Right atrium auricular region (tissue), 2 donors: ENCODE data around the gene RASD2. TPM values are rescaled to one million over a fixed set of nuclear protein-coding genes. Genes with fewer than 3 reads are reported as not detected.

Experiments used
- DNase-seq: peaks from one replicate; pipeline ENCODE4 v3.0.0-alpha.2; 2019; ENCODE audit warnings: low spot score
- H3K27ac ChIP-seq, 2 donors: fragments of 200-600 bp; sonication (generic); 1 replicate in 1 of 2; 2 replicates in 1 of 2; pipeline ENCODE4 v1.5.1; 2016 to 2019
- H3K27me3 ChIP-seq, 2 donors: fragments of 200-600 bp; sonication (generic); one replicate each; pipeline versions ENCODE4 v1.5.1 to v1.6.0; 2017 to 2019
- H3K36me3 ChIP-seq: fragments of 200-600 bp; sonication (generic); one replicate; pipeline ENCODE4 v1.5.1; 2016
- H3K4me1 ChIP-seq, 2 donors: fragments of 200-600 bp; sonication (generic); one replicate each; pipeline versions ENCODE4 v1.5.1 to v1.6.0; 2017 to 2019
- H3K4me3 ChIP-seq, 2 donors: fragments of 200-600 bp; sonication (generic); 1 replicate in 1 of 2; 2 replicates in 1 of 2; pipeline ENCODE4 v1.5.1; 2017 to 2019; ENCODE audit warnings: mild to moderate bottlenecking in 1 of 2, moderate library complexity in 1 of 2
- H3K9me3 ChIP-seq, 2 donors: fragments of 200-600 bp; sonication (generic); one replicate each; pipeline ENCODE4 v1.5.1; 2019
- CTCF ChIP-seq, 2 donors: fragments of 200-600 bp; sonication (generic); IDR thresholded peaks; one replicate each; pipeline ENCODE4 v1.5.1; 2019; ENCODE audit warnings: antibody characterized with exemption in 2 of 2
- total RNA-seq, 2 donors: library from RNA; depleted of rRNA; stranded (reverse); fragments of >200 nt; gene quantifications; one replicate each; pipeline ENCODE4 v1.1.0, GENCODE V29; 2016

The RASD2 gene
- total RNA-seq, 2 donors from 2014 or later, result 0.94 to 3.1 TPM

GRCh38 chr22:35542157-35542938, 1.7 kb downstream of the RASD2 start:
- Histone ChIP-seq H3K9me3 (no peaks in the 10 kb centered on the region), H3K27ac (no peak overlapping the region), H3K4me3 (peak overlapping the region in 1 of 2 donors; percentile 58), H3K27me3 (no peaks in the 10 kb centered on the region), H3K4me1 (peaks cover 0 to 36% of the 10 kb centered on the region in 2 donors), H3K36me3 (no peaks in the 10 kb centered on the region)
- no peak for DNase-seq
- no peak for TF ChIP-seq CTCF (IDR thresholded peaks at IDR 0.05)

- Histone ChIP-seq H3K4me1 (peaks cover 0 to 36% of the 10 kb centered on the region in 2 donors), H3K27ac (no peak overlapping the region)
These were observed 2.4 kb downstream of the RASD2 start for GRCh38 chr22:35542939-35543516.

GRCh38 chr22:35543702-35544101, 3.1 kb downstream of the RASD2 start:
- Histone ChIP-seq H3K9me3 (no peaks in the 10 kb centered on the region), H3K27me3 (no peaks in the 10 kb centered on the region), H3K27ac (peak overlapping the region in 1 of 2 donors; percentile 46), H3K4me1 (peaks cover 0 to 39% of the 10 kb centered on the region in 2 donors), H3K36me3 (no peaks in the 10 kb centered on the region), H3K4me3 (no peak overlapping the region)
- no peak for TF ChIP-seq CTCF (IDR thresholded peaks at IDR 0.05)
- DNase-seq, result no peak

More at GRCh38 chr22:35542939-35543516, 2.4 kb downstream of the RASD2 start:
- TF ChIP-seq CTCF (IDR thresholded peaks at IDR 0.05), result no peak
- peak overlapping the region in 1 of 2 donors; percentile 58 for H3K4me3 ChIP-seq
- no peaks in the 10 kb centered on the region for H3K9me3 ChIP-seq
- no peaks in the 10 kb centered on the region for H3K27me3 ChIP-seq
- DNase-seq, result no peak
- no peaks in the 10 kb centered on the region for H3K36me3 ChIP-seq

GRCh38 chr22:35544189-35544588, 3.6 kb downstream of the RASD2 start:
- no peak for TF ChIP-seq CTCF (IDR thresholded peaks at IDR 0.05)
- H3K36me3 ChIP-seq, result no peaks in the 10 kb centered on the region
- no peak overlapping the region for H3K4me3 ChIP-seq
- H3K27ac ChIP-seq, result peak overlapping the region in 1 of 2 donors; percentile 46
- no peaks in the 10 kb centered on the region for H3K9me3 ChIP-seq
- DNase-seq, result no peak
- H3K27me3 ChIP-seq, result no peaks in the 10 kb centered on the region
- peaks cover 0 to 42% of the 10 kb centered on the region in 2 donors for H3K4me1 ChIP-seq

GRCh38 chr22:35544827-35545226, 4.2 kb downstream of the RASD2 start:
- no peaks in the 10 kb centered on the region for H3K9me3 ChIP-seq
- no peaks in the 10 kb centered on the region for H3K27me3 ChIP-seq
- H3K27ac ChIP-seq, result no peak overlapping the region
- H3K4me1 ChIP-seq, result peaks cover 0 to 36% of the 10 kb centered on the region in 2 donors
- no peaks in the 10 kb centered on the region for H3K36me3 ChIP-seq
- no peak overlapping the region for H3K4me3 ChIP-seq
- no peak for DNase-seq
- TF ChIP-seq CTCF (IDR thresholded peaks at IDR 0.05), result no peak
